Stimulated activated CD8-positive, alpha-beta memory T cell treated with anti-CD3 and anti-CD28 coated beads, Interleukin-4, amount 100 ng/mL, for 1 hour (primary cell): ENCODE measurements around the gene SKI.
"Not testable (repeated sequence)": the region's sequence is repeated elsewhere in the genome, so short reads cannot be mapped to it uniquely, and the experiment has no call there.

ENCODE experiments used
- DNase-seq, 2 donors: peaks; one replicate each; pipeline ENCODE4 v3.0.0-alpha.2; 2020; ENCODE audit warnings: low read depth in 2 of 2, low spot score in 1 of 2

SKI gene

GRCh38 chr1:2242814-2243725 lies 15.0 kb downstream of the SKI start:
- DNase-seq: no peak

GRCh38 chr1:2247045-2247394 lies 18.9 kb downstream of the SKI start:
- not testable (repeated sequence) for DNase-seq

- no peak for DNase-seq
Measured at GRCh38 chr1:2247760-2248126, 19.6 kb downstream of the SKI start.

GRCh38 chr1:2248127-2248826 lies 20.2 kb downstream of the SKI start:
- DNase-seq: no peak

GRCh38 chr1:2248854-2249558 lies 20.9 kb downstream of the SKI start:
- no peak for DNase-seq

- no peak for DNase-seq
Measured at GRCh38 chr1:2249559-2249906, 21.4 kb downstream of the SKI start.

GRCh38 chr1:2250721-2251281 lies 22.7 kb downstream of the SKI start:
- no peak for DNase-seq

- no peak for DNase-seq
Measured at GRCh38 chr1:2251363-2251762, 23.2 kb downstream of the SKI start.

- no peak for DNase-seq
Measured at GRCh38 chr1:2251786-2252185, 23.7 kb downstream of the SKI start.

GRCh38 chr1:2252423-2252822 lies 24.3 kb downstream of the SKI start:
- DNase-seq: no peak

GRCh38 chr1:2253036-2253796 lies 25.1 kb downstream of the SKI start:
- DNase-seq: no peak

- DNase-seq: no peak
Measured at GRCh38 chr1:2253797-2254480, 25.8 kb downstream of the SKI start.

- no peak for DNase-seq
Measured at GRCh38 chr1:2255047-2255419, 26.9 kb downstream of the SKI start.

- DNase-seq: peak; percentile 47 to 50
Measured at GRCh38 chr1:2255420-2256369, 27.6 kb downstream of the SKI start.

- no peak for DNase-seq
Measured at GRCh38 chr1:2256435-2257244, 28.5 kb downstream of the SKI start.

GRCh38 chr1:2257245-2257627 lies 29.1 kb downstream of the SKI start:
- DNase-seq: no peak

GRCh38 chr1:2258122-2258681 lies 30.1 kb downstream of the SKI start:
- DNase-seq: no peak

GRCh38 chr1:2258996-2259395 lies 30.9 kb downstream of the SKI start:
- DNase-seq: peak in 1 of 2 donors; percentile 38
